HepG2 (cell line): ENCODE measurements around the gene NAA16. TPM values are rescaled to one million over a fixed set of nuclear protein-coding genes. Genes with fewer than 3 reads are reported as not detected.

Experiments
- ASH2L ChIP-seq: fragments of 300-600, 200-600 bp; sonication (generic); IDR thresholded peaks from 2 replicates; pipeline ENCODE4 v1.7.0; 2017; ENCODE audit warnings: low read depth, mild to moderate bottlenecking, moderate library complexity, mixed read lengths, low read length; ENCODE audit not compliant: insufficient read length
- CBFB ChIP-seq: sonication (generic); formaldehyde crosslinking; IDR thresholded peaks from 2 replicates; pipeline ENCODE4 v1.4.0; 2020; ENCODE audit warnings: missing genetic modification reagents
- DNMT3B ChIP-seq: conservative IDR thresholded peaks from 2 replicates; pipeline ENCODE4 v1.6.1; 2016; ENCODE audit warnings: missing biosample characterization, control low read depth
- EHMT2 ChIP-seq: fragments of 200-600 bp; sonication (generic); IDR thresholded peaks from 2 replicates; pipeline ENCODE4 v1.7.0; 2017; ENCODE audit warnings: antibody characterized with exemption, low read depth, low read length, borderline replicate concordance
- ERF ChIP-seq: IDR thresholded peaks from 2 replicates; pipeline ENCODE4 v1.6.1; 2018; ENCODE audit warnings: missing biosample characterization, missing genetic modification reagents
- FOXK1 ChIP-seq: sonication (generic); formaldehyde crosslinking; IDR thresholded peaks from 2 replicates; pipeline ENCODE4 v1.4.0; 2020; ENCODE audit warnings: low read depth, missing genetic modification reagents, borderline replicate concordance
- FOXO1 ChIP-seq: sonication (generic); formaldehyde crosslinking; IDR thresholded peaks from 2 replicates; pipeline ENCODE4 v1.4.0; 2020; ENCODE audit warnings: missing genetic modification reagents
- GATAD1 ChIP-seq: IDR thresholded peaks from 2 replicates; pipeline ENCODE4 v1.6.1; 2016; ENCODE audit warnings: missing genetic modification reagents, missing compliant biosample characterization
- HOXA3 ChIP-seq: sonication (generic); formaldehyde crosslinking; IDR thresholded peaks from 2 replicates; pipeline ENCODE4 v1.5.0; 2020; ENCODE audit warnings: missing genetic modification reagents
- IRF2 ChIP-seq: IDR thresholded peaks from 2 replicates; pipeline ENCODE4 v1.6.1; 2018; ENCODE audit warnings: missing genetic modification reagents, missing compliant biosample characterization
- KAT8 ChIP-seq: IDR thresholded peaks from 2 replicates; pipeline ENCODE4 v1.6.1; 2016; ENCODE audit warnings: missing genetic modification reagents, missing compliant biosample characterization
- KDM5A ChIP-seq: fragments of 200-600 bp; sonication (generic); IDR thresholded peaks from 2 replicates; pipeline ENCODE4 v1.7.0; 2018; ENCODE audit warnings: antibody characterized with exemption, mild to moderate bottlenecking, low read length, borderline replicate concordance
- KLF12 ChIP-seq: sonication (generic); formaldehyde crosslinking; IDR thresholded peaks from 2 replicates; pipeline ENCODE4 v1.4.0; 2020; ENCODE audit warnings: missing genetic modification reagents, borderline replicate concordance
- MIER3 ChIP-seq: IDR thresholded peaks from 2 replicates; pipeline ENCODE4 v1.6.1; 2016; ENCODE audit warnings: missing compliant biosample characterization, borderline replicate concordance
- MXD4 ChIP-seq: IDR thresholded peaks from 2 replicates; pipeline ENCODE4 v1.6.1; 2016; ENCODE audit warnings: mild to moderate bottlenecking, missing biosample characterization, missing genetic modification reagents
- NFKBIZ ChIP-seq: IDR thresholded peaks from 2 replicates; pipeline ENCODE4 v1.6.1; 2018; ENCODE audit warnings: missing genetic modification reagents, missing compliant biosample characterization
- PCBP2 ChIP-seq: fragments of 200-400 bp; formaldehyde crosslinking; optimal IDR thresholded peaks from 2 replicates; pipeline ENCODE3; 2018; ENCODE audit warnings: low read length, low read depth; ENCODE audit not compliant: poor library complexity, severe bottlenecking
- POGZ ChIP-seq: sonication (generic); formaldehyde crosslinking; IDR thresholded peaks from 2 replicates; pipeline ENCODE4 v1.4.0; 2020; ENCODE audit warnings: mild to moderate bottlenecking, missing genetic modification reagents
- RXRA ChIP-seq: sonication (generic); formaldehyde crosslinking; IDR thresholded peaks from 2 replicates; pipeline ENCODE4 v1.5.1; 2020; ENCODE audit warnings: missing genetic modification reagents
- RXRB ChIP-seq: IDR thresholded peaks from 2 replicates; pipeline ENCODE4 v1.6.1; 2016; ENCODE audit warnings: borderline replicate concordance, missing genetic modification reagents, missing compliant biosample characterization
- SIN3A ChIP-seq: IDR thresholded peaks from 2 replicates; pipeline ENCODE4 v1.6.1; 2011; ENCODE audit warnings: low read depth, mild to moderate bottlenecking, control low read depth, low read length, borderline replicate concordance
- SIN3B ChIP-seq: fragments of 150-350 bp; IDR thresholded peaks from 2 replicates; pipeline ENCODE4 v1.6.1; 2014; ENCODE audit warnings: low read length
- SKI ChIP-seq: fragments of 450-650 bp; IDR thresholded peaks from one replicate; pipeline ENCODE4 v1.6.1; 2018; ENCODE audit warnings: mild to moderate bottlenecking; ENCODE audit not compliant: partially characterized antibody
- SP2 ChIP-seq: sonication (generic); formaldehyde crosslinking; IDR thresholded peaks from 2 replicates; pipeline ENCODE4 v1.5.1; 2020; ENCODE audit warnings: mild to moderate bottlenecking, missing genetic modification reagents
- SP5 ChIP-seq: IDR thresholded peaks from 2 replicates; pipeline ENCODE4 v1.6.1; 2016; ENCODE audit warnings: low read depth, borderline replicate concordance
- SPEN ChIP-seq: sonication (generic); formaldehyde crosslinking; IDR thresholded peaks from 2 replicates; pipeline ENCODE4 v1.5.1; 2020; ENCODE audit warnings: low read depth, mild to moderate bottlenecking, missing genetic modification reagents
- XRCC5 ChIP-seq: fragments of 200-400 bp; formaldehyde crosslinking; optimal IDR thresholded peaks from 2 replicates; pipeline ENCODE3; 2017; ENCODE audit warnings: mild to moderate bottlenecking, low read length
- ZMAT3 ChIP-seq: sonication (generic); formaldehyde crosslinking; conservative IDR thresholded peaks from 2 replicates; pipeline ENCODE4 v1.7.0; 2021; ENCODE audit warnings: missing genetic modification reagents
- ZNF772 ChIP-seq: sonication (generic); formaldehyde crosslinking; IDR thresholded peaks from 2 replicates; pipeline ENCODE4 v1.5.0; 2020; ENCODE audit warnings: mild to moderate bottlenecking, missing genetic modification reagents
- polyA plus RNA-seq, 8 experiments: library from polyadenylated mRNA; depleted of rRNA in 3 of 8; stranded (reverse) in 7 of 8; unstranded in 1 of 8; fragments of >200 nt; fragmentation: Illumina TruSeq in 4 of 8; extraction: Trizol in 4 of 8; gene quantifications; 2 replicates each; pipeline versions ENCODE4 v1.2.1 to v1.2.3, GENCODE V29; 2011 to 2016; ENCODE audit warnings: low read depth in 4 of 8, missing spikeins in 1 of 8, mixed read lengths in 1 of 8; ENCODE audit not compliant: insufficient read depth in 1 of 8
- total RNA-seq, 5 experiments: library from RNA; depleted of rRNA; stranded (reverse); fragments of >200 nt; fragmentation: Illumina TruSeq; extraction: Trizol; gene quantifications; 2 replicates each; pipeline ENCODE4 v1.2.3, GENCODE V29; 2016; ENCODE audit warnings: low read depth in 1 of 5

The NAA16 gene
- total and polyA plus RNA-seq, 2 of the 13 experiments (the other 11 are each of a cell fraction or from before 2014, with no cell fraction given), result 9.2 to 15.1 TPM

- TF ChIP-seq CBFB (CRISPR knock-in tag) (0 out of 2 replicates have a peak, but pooled peaks have one; percentile 57), FOXK1 (CRISPR knock-in tag) (peak; percentile 58; the same call in 1 of the 2 replicates), KLF12 (0 out of 2 replicates have a peak, but pooled peaks have one; percentile 65), ZNF772 (CRISPR knock-in tag) (no peak), MIER3 (peak; percentile 47; the same call in 1 of the 2 replicates), SP2 (0 out of 2 replicates have a peak, but pooled peaks have one; percentile 34), POGZ (CRISPR knock-in tag) (peak; percentile 39; the same call in 1 of the 2 replicates), MXD4 (CRISPR knock-in tag) (peak; percentile 52; the same call in 1 of the 2 replicates), SIN3B (peak; percentile 75; the same call in 1 of the 2 replicates), PCBP2 (no peak), GATAD1 (CRISPR knock-in tag) (peak; percentile 93), ZMAT3 (CRISPR knock-in tag) (no peak), SP5 (CRISPR knock-in tag) (peak; percentile 21; the same call in 1 of the 2 replicates), ERF (peak; percentile 37; the same call in 1 of the 2 replicates), RXRB (CRISPR knock-in tag) (0 out of 2 replicates have a peak, but pooled peaks have one; percentile 22), EHMT2 (peak; percentile 51; the same call in 1 of the 2 replicates), SIN3A (0 out of 2 replicates have a peak, but pooled peaks have one; percentile 78), SKI (no peak), NFKBIZ (0 out of 2 replicates have a peak, but pooled peaks have one; percentile 50), HOXA3 (CRISPR knock-in tag) (peak; percentile 58; the same call in 1 of the 2 replicates), RXRA (peak; percentile 50; the same call in 1 of the 2 replicates), FOXO1 (CRISPR knock-in tag) (0 out of 2 replicates have a peak, but pooled peaks have one; percentile 20), KAT8 (peak; percentile 94), KDM5A (peak; percentile 96), DNMT3B (CRISPR knock-in tag) (no peak), XRCC5 (peak; percentile 77), ASH2L (peak; percentile 91), IRF2 (peak; percentile 86), SPEN (CRISPR knock-in tag) (peak; percentile 73)
Measured at GRCh38 chr13:41263261-41263971, 47.7 kb upstream of the NAA16 start, which contains the start of gene MTRF1 (continued).
